HL-60 (cell line): ENCODE results near the gene EBF3.
A peak's percentile ranks its signal among the peaks of the same experiment; 100 is the strongest.

ENCODE experiments used
- DNase-seq, 2 experiments: peaks; one replicate each; pipeline ENCODE4 v3.0.0-alpha.2; 2010 to 2020; ENCODE audit warnings: low read depth in 1 of 2, low spot score in 1 of 2
- H3K27ac ChIP-seq: fragments of 250-450 bp; sonication (Bioruptor Pico); replicated peaks from 2 replicates; pipeline ENCODE4 v1.5.1; 2020; ENCODE audit warnings: mild to moderate bottlenecking, moderate library complexity
- H3K27me3 ChIP-seq: fragments of 250-450 bp; sonication (Bioruptor Pico); 2 replicates; pipeline ENCODE4 v1.5.1; 2021; ENCODE audit warnings: mild to moderate bottlenecking, moderate library complexity; ENCODE audit not compliant: insufficient read depth, poor library complexity, severe bottlenecking
- H3K4me3 ChIP-seq: replicated peaks from 2 replicates; pipeline ENCODE4 v1.5.1; 2011; ENCODE audit warnings: mild to moderate bottlenecking, control low read depth, low read length; ENCODE audit not compliant: insufficient read depth
- GABPA ChIP-seq: IDR thresholded peaks from 2 replicates; pipeline ENCODE4 v1.6.1; 2012; ENCODE audit warnings: low read depth
- POLR2AphosphoS5 ChIP-seq: IDR thresholded peaks from 2 replicates; pipeline ENCODE4 v1.6.1; 2012; ENCODE audit warnings: low read depth
- REST ChIP-seq: IDR thresholded peaks from 2 replicates; pipeline ENCODE4 v1.6.1; 2012; ENCODE audit warnings: low read depth; ENCODE audit not compliant: insufficient replicate concordance
- SPI1 ChIP-seq: IDR thresholded peaks from 2 replicates; pipeline ENCODE4 v1.6.1; 2012; ENCODE audit warnings: low read depth, mild to moderate bottlenecking, borderline replicate concordance
- TF ChIP-seq, protein P1 (sequence below): IDR thresholded peaks from one replicate; pipeline ENCODE4 v1.5.1; 2011; ENCODE audit warnings: low read length, control low read depth, inconsistent platforms; ENCODE audit not compliant: insufficient read depth

Gene EBF3

GRCh38 chr10:129972966-129973673 lies 9.0 kb upstream of the EBF3 start:
- no peak overlapping the region for H3K27ac ChIP-seq
- peaks cover 54% of the 10 kb centered on the region for H3K27me3 ChIP-seq
- TF ChIP-seq, protein P1, sequence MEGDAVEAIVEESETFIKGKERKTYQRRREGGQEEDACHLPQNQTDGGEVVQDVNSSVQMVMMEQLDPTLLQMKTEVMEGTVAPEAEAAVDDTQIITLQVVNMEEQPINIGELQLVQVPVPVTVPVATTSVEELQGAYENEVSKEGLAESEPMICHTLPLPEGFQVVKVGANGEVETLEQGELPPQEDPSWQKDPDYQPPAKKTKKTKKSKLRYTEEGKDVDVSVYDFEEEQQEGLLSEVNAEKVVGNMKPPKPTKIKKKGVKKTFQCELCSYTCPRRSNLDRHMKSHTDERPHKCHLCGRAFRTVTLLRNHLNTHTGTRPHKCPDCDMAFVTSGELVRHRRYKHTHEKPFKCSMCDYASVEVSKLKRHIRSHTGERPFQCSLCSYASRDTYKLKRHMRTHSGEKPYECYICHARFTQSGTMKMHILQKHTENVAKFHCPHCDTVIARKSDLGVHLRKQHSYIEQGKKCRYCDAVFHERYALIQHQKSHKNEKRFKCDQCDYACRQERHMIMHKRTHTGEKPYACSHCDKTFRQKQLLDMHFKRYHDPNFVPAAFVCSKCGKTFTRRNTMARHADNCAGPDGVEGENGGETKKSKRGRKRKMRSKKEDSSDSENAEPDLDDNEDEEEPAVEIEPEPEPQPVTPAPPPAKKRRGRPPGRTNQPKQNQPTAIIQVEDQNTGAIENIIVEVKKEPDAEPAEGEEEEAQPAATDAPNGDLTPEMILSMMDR: no peak
- TF ChIP-seq REST (no peak), SPI1 (no peak), GABPA (no peak), POLR2AphosphoS5 (no peak)
- H3K4me3 ChIP-seq: no peak overlapping the region
- DNase-seq: no peak

- no peak overlapping the region for H3K4me3 ChIP-seq
- H3K27ac ChIP-seq: no peak overlapping the region
- TF ChIP-seq SPI1: no peak
- TF ChIP-seq POLR2AphosphoS5: no peak
- TF ChIP-seq REST: no peak
- TF ChIP-seq, protein P1: no peak
- TF ChIP-seq GABPA: no peak
- H3K27me3 ChIP-seq: peaks cover 61% of the 10 kb centered on the region
- DNase-seq: no peak
Observed at GRCh38 chr10:129972145-129972965, 8.3 kb upstream of the EBF3 start.

DNA sequence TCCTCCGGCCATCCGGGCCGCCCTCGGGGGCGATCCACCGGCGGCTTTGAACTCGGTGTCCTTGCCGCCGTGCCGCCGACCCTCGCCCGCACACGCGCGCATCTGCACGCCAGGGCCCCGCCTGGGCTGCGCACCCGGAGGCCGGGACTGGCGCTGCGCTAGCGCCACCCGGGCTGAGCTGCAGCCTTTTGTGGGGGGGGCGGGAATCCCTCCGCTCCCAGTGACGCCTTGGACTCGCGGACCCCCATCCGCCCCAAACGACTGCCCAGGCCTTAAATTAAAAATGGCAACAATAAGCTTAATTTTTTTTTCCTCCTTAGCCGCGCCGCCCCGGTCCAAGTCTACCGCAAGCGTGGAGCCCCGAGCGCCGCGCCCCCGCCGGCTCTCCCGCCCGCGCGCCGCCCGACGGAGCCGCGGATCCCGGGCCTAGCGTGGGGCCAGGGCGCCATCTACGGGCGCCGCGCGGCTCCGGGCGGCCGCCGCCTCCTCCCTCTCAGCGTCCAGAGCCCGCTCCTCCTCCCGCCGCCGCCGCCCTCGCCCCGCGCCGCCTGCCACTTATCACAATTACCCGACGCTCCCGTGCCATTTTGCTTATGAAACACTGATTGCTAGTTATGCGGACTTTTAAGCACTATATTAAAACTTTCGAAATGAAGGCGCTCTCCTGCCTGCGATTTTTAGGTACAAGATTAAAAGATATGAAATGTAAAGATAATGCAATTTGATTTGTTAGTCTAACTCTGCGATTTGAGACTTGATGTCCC lies 7.5 kb upstream of the EBF3 start:
- no peak overlapping the region for H3K27ac ChIP-seq
- peak overlapping the region; percentile 27 for H3K4me3 ChIP-seq
- TF ChIP-seq REST: no peak
- peaks cover 67% of the 10 kb centered on the region for H3K27me3 ChIP-seq
- DNase-seq: peak; percentile 41 to 50
